Renal cortex interstitium (tissue), 11 donors: ENCODE measurements around the gene SLC30A1. TPM values are rescaled to one million over a fixed set of nuclear protein-coding genes. Genes with fewer than 3 reads are reported as not detected.

Experiments used
- DNase-seq, 11 donors: peaks; one replicate each; pipeline ENCODE4 v3.0.0-alpha.2; 2013; ENCODE audit warnings: low read depth in 9 of 11, low spot score in 4 of 11; ENCODE audit errors: extremely low read depth in 1 of 11
- polyA plus RNA-seq, 3 donors: library from polyadenylated mRNA; unstranded; fragments of 120-200 nt; gene quantifications; one replicate each; pipeline ENCODE4 v1.2.1, GENCODE V29; 2013; ENCODE audit not compliant: insufficient read length in 3 of 3

SLC30A1 gene
- polyA plus RNA-seq, 3 donors, result 28.3 to 34.5 (median 34.3) TPM

DNA sequence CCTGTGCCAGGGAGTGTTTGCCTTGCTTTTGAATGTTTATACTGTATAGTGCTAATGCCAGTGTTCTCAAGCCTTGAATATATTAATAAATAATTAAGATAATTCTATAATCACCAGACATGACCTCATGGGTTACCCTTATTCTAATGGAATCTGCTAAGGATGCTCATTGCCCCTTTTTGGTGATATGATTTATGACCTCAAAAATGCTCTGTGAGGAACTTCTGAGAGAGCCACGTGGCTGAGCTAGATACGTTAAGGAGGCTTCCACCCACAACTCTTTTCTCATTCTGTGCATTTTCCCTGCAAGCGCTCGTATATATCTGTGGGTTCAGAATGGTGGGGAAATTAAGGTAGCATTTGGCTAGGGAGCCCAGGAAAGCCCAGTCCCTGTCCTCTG is 19.6 kb upstream of the SLC30A1 start:
- no peak for DNase-seq

DNA sequence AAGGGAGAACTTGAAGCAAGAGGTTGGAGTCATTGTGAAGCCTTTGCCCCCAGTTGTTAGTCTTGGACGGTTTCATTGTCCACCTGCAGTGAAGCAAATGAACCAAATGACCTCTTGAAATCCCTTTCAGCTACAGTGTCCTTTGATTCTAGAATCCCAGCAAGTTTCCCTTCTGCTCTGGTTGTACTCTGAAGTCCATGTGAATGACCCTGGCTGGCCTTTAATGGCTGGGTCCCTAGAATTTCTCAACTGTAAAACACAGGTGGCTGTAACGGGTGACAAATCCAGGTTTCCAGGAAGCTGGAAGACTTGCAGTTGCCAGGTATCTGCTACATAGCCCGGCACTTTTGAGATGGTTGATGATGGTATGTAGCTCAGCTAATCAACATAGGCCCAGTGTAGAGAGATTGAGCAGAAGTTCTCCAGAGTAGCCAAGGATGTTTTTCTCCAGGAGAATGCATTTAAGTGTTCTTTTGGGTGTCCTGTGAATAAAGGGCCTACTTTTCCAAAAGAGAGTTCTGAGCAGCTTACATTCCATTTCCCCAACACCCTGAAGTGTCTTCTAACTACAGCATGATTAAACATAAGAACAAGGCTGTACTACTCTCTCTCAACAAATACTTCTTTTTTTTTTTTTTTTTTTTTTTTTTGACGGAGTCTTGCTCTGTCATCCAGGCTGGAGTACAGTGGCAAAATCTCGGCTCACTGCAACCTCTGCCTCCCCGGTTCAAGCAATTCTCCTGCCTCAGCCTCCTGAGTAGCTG is 17.6 kb upstream of the SLC30A1 start:
- no peak for DNase-seq

DNA sequence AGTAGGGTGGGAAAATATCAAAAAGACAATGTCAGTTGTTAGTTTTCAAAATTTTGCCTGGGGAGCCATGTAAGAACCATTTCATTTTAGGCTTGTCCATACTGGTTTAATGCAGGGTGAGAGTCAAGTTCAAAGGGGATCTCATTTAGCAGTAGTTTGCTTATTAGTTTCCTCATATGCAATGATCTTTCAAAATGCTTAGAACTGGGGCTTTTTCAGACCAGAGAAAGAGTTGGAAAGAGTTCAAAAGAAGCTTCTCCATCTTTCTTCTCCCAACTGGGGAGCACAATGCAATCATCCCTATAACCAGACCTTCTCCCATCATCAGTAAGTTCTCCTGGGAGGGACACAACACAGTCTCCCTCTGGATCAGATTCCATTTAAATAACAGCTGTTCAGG is 16.5 kb upstream of the SLC30A1 start:
- DNase-seq, result no peak

DNA sequence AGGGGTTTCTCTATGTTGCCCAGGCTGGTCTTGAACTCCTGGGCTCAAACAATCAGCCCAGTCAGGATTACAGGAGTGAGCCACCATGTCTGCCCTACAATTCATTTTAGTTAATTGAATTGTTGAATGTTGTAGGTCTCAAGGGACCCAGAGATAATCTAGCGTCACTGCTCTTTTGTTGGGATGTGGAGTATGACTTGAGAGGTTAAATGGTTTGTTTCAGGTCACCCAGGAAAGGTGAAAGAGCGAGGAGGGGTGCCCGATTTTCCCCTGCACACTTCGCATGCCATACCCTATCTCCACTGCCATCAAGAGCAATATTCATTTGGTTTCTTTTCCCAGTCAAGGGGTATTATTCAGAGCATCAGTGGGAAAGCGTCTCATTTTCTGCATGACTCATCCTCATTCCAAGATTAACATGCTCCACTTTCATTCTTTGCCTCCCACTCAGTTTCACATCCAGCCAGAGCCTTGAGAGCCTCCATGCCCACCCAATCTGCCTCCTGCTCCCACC is 13.1 kb upstream of the SLC30A1 start:
- DNase-seq, result no peak

DNA sequence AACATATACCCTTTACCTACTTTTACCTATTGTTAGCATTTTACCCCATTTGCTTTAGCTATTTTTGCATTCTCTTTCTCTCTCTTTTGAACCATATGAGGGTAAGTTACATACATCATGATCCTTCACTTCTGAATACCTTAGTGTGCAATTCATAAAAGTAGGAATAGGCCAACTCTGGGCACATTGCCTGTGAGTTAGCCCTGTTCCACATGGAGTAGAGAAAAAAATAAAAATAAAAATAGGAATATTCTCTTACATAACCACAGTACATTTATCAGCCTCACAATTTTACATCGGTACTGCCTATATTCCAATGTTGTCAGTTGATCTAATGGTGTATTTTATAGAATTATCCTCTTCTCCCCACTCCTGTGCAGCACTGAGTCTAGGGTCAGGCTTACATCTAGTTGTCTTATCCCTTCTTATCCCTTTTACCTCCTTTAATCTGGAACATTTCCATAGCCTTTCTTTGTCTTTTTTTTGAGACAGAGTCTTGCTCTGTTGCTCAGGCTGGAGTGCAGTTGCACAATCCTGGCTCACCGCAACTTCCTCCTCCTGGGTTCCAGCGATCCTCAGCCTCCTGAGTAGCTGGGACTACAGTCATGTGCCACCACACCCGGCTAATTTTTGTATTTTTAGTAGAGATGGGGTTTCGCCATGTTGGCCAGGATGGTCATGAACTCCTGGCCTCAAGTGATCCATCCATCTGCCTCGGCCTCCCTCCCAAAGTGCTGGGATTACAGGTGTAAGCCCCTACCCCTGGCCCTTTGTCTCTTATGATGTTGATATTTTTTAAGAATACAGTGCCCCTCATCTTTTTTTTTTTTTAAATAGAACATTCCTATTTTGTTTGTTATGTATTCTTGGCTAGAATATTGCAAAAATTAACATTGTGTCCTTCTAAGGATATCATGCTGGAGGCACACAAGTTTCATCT is 11.1 kb upstream of the SLC30A1 start:
- no peak for DNase-seq

DNA sequence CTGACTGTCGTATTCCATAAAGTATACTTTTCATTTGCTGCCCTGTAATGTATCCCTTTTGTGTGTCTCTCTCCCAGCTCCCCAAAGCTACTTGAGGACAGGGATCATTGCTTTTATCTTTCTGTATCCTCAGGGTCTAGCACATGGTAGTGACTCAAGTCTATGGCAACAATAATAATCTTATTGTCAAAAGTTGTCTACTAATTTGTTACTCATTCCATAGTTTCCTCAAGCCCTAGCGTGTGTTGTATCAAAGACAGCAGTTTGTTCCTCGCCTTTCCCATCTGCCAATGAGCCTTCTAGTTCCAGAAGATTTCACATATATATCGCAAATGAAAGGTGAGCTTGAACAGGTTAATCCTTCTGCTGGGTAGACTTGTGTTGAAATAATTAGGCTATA is 9.8 kb upstream of the SLC30A1 start:
- DNase-seq, result no peak

DNA sequence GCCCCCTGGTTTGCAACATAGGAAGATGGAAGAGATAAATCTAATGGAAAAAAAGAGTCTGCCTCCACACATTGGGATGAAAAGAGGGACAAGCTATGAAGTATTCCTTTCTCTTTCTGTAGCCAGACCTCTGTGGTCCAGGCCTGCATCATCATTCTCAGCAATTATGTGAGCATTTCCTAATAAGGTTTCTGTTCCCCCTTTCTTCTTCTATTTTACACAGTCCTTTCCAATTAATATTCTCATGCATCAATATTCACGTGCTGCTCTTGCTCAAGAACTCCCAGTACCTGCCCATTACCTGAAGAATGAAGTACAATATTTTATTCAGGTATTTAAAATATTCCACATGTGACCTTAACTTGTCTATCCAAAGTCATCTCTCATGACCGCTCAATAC is 8.2 kb upstream of the SLC30A1 start:
- DNase-seq, result no peak

DNA sequence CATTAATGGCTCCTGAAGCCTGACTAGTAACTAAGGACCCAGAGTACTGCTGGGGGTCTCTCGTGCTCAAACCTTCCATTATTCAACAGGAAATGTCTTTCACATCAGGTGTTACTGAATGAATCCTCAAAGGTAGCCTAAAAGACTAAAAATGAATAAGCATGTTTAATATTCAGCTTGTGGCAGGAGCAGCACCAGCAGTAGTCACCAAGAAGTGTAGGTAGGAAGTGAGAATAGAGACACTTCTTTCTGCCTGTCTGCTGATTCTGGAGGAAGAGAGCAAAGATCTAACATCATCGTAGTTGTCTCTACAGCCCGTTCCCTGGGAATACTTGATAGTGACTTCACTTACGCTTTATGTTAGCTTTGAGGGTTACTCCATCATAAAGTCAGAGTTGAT is 7.6 kb upstream of the SLC30A1 start:
- no peak for DNase-seq

DNA sequence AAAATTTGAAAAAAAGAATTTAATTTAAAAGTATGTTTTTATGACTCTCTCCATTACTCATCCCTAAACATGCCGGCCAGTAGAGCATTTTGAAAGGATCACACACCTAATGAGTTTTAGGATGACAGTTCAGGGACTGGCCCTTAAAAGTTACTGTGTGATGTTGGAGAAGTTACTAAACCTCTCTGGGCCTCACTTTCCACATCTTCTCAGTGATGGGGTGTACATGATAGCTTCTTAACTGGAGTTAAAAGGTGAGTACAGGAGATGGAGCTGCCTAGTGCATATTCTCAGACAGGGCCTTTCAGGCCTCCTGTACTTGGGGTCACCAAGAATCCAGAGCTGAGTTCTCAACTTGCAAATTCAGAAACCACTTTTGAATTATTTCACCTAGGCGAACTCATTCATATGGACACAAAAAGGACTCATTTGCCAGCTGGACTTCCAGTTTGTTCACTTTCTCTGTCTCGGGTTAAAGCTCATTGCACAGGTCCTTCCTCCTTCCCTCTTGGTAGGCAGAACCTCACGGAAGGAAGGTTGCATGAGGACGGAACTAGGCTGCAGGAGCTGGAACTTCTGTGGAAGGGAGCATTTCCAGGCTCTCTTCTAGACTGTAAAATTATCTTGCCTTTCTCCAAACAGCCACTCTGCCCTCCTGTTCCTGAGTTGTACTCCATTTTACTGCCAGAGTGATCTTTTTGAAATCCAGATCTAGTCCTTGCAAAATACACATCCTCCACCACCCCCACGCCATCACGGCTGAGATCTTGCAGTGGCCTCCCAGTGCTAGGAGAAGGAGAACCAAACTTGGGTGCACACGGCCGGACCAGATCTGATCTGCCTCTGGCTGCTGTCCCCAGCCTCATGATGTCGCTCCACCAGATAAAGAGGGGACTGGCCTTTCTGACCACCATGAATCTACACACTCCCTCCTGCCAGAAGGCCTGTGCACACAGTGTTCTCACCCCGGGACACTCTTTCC is 4.3 kb upstream of the SLC30A1 start:
- DNase-seq, result no peak

DNA sequence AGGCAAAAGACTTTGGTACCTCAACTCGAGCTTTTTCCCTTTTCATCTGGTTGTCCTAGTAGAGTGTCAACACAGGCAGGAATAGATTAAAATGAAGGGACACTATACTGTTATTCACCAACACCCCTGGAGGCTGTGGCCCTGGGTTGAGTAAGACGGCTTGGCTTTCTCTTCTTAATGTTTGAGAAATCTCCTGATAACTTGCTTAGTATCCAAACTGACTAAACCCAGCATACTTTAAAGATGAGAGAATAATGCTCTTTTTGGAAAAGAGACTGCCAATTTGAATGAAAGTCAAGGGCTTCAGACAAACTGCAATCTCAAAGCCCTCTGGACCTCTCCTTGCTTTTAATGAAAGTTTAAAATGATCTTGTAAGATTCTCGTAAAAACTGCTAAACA is 2.6 kb upstream of the SLC30A1 start:
- no peak for DNase-seq

DNA sequence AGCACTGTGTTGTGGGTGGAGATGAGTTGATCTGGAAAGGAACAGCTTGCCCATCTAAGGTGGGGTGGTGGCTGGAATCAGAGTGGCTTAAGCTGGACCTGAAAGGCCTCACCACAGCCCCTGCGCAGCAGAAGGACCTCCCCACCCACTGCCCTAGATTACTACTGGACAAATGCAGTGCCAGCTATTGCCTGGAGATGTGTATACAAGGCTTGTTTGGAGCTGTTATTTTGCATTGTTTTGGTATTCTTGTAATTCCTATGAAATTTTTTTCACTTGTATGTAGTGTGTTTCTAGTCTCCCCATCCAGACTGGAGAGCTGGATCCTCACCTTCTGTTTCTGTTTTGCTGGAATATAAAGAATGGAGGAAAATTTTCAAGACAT is 1.3 kb upstream of the SLC30A1 start:
- no peak for DNase-seq

DNA sequence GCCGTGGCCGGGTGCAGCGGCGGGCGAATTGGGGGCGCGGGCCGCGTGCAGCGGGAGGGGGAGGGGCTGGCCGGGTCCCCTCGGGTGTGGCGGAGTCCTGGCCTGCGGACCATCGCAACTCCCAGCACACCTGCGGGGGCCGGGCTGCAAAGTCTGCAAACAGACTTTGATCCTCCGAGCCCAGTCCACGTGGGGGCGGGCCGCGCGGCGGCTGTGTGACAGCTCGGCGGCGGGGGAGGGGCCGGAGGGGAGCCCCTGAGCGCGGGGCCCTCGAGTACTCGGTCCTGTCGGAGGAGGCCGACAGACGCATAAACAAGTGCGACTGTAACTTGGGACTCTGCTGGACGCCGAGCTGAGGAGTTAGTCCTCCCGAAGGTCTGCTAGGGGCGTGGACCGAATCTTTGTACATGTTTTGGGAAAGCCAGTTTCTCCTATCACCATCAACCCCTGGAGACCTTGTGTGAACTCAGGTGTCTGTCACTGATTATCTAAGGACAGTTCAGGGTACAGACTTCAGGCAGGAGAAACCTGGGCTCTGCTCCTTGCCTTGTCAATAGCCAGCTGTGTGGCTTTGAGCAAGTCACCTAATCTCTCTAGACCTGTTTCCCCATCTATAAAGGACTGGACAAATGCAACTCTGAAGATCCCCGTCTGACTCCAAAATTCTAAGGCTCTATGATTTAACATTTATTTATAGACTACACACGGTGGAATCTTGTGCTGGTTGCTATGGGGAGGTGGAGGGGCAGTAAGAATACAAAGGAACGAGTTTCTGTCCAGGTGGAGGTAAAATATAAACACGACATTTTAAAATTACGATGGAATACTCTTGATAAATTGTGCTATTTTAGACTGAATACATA is 710 bp upstream of the SLC30A1 start:
- peak in 7 of 11 donors; percentile 47 to 77 (median 67) for DNase-seq

DNA sequence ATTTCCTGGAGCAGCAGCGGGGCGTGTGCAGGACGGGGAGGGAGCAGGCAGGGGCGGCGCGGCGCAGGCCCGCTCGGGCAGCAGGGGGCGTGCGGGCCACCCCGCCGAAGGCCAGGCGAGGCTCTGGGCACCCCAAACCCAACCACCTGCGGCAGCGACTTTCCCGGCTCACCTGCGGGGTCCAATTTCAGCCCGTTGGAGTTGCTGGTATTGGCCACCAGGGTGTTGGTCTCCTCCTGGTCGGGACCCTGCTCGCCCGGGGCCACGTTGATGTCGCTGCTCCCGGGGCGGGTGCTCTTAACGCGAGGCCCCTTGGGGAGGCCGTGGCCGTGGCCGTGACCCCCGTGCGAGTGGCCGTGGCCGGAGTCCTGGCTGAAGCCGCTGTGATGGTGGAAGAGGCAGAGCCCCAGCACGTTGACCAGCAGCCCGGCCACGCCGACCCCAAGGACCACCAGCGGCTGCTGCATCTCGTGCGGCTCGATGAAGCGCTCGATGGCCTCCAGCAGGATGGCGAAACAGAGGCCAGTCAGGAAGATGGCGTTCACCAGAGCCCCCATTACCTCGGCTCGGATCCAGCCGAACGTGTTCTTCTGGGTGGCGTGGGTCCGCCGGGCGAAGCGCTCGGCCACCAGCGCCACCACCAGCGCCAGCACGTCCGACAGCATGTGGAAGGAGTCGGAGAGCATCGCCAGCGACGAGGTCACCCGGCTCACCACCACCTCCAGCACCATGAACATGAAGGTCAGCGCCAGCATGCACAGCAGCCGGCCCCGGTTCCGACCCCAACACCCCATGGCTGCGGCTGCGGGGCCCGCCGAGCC is 932 bp downstream of the SLC30A1 start:
- peak in 6 of 11 donors; percentile 36 to 65 (median 54) for DNase-seq

DNA sequence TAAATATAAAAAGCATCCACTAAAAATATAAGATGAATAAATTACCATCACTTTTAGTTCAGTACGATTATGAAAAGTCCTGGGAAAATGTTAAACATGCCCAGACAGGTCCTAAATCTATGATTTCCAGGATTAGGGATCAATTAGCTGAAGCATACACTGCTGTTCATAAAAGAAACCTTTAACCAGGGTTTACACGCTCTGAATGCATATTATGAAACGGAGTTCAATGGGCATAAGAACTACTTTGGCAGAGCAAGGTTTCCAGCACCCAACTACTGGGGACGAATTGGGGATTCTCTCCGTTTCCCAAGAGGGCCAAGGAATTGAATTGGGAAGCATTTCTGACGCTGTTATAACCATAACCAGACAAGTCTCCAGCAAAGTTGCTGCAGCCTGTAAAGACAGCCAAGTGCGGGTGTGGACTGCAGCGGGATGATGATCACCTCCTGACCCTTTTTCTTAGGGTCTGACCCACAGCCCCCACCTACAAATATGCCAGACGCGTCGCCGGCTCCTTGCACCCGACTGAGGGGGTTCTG is 1.6 kb downstream of the SLC30A1 start:
- DNase-seq, result peak in 1 of 11 donors; percentile 7

DNA sequence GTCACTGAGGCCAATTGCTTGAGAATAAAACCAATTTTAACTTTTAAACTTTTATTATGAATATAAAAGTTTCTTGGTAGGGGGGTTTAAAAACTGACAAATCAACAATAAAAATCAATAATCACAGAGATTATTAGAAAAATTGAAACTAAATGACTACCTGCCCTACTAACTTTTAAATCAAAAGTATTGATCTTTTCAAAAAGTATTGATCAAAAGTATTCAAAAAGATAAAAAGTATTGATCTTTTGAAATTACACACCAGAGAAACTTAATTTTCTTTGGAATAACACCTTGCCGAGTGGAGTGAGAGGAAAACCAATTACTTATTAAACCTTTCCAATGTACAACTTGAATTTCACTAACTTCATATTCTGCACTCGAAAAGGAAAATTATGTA is 2.2 kb downstream of the SLC30A1 start:
- DNase-seq, result no peak

DNA sequence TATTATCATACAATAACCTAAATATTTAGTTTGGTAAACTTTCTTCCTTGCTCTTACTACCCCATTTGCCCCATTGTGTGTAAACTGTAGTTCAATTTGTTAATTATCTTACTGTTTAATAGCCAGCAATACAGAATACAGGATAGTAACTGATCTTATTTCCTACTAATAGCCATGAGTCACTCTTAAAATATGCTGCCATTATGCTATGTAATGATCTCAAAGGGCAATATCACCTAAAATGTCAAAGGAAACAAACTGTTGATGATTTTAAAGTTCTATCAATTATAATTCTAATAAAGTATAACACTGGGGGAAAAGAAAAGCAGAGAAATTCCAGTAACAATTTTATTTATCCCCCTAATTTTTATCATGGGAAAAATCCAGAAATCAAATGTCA is 4.3 kb downstream of the SLC30A1 start:
- DNase-seq, result no peak

DNA sequence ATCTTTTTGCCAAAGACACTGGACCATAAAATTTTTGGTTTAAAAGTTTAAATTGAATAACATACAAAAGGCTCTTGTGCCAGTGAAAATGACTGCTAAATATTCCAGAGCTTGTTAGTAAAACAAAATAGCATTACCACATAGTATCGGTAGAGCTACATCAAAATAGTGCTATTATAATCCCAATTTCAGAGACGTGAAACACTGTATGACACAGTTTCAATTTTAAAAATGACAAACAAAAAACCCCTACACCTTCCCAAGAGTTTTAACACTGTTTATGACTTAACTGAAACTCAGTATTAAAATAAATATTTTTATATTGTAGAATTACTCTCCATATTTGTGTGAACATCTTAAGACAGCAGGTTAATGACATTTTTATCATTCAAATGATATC is 7.0 kb downstream of the SLC30A1 start:
- DNase-seq, result no peak
